ENCODE measurements around the gene ANO2.

The ANO2 gene

DNA sequence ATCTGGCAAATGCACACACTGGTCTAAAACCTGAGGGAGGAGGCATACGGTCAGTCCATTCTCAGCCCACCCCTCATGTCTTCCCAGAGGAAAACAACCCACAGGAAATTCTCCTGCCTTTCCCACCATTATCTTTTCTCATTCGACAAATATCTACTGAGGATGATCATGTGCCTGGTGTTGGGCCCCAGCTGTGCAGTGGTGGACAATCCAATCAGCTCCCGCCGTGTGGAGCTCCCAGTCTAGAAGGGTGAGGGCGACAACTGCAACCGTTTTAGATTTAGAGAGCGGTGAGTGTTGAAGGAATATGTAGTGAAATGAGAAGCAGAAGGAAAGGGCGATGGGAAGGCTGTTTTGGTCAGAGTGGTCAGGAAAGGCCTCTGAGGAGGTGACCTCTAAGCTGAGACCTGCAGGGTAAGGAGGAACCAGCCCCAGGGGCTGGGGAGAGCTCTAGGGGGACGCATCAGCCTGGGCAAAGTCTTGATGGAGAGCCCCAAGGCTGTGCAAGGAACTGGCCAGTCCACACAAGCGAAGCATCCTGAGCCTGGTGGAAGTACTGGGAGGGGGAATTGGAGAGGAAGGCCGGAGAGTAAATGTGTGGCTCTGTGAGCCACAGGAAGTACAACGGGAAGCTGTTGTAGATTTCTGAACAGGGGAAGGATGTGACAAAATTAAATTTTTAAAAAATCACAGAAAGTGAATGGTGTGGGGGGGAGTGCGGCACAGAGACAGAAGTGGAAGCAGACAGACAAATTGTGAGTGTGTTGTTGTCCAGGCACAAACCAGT lies 320.4 kb downstream of the ANO2 start:
- Histone ChIP-seq H3K36me3 (replicated peaks in 1 of 2; ENCODE audit: control insufficient read depth in 2 of 2, insufficient read depth in 2 of 2, low read length in 2 of 2) (no peaks in the 10 kb centered on the region), H3K14ac (ENCODE audit: low read length) (no peak overlapping the region), H2BK120ac (ENCODE audit: low read depth, low read length) (no peak overlapping the region), H4K91ac (ENCODE audit: low read depth, low read length, poor library complexity) (no peak overlapping the region), H3K4me3 (ENCODE audit: low read length in 2 of 2) (no peak overlapping the region), H3K4me2 (ENCODE audit: insufficient read depth, low read length, poor library complexity, severe bottlenecking) (no peak overlapping the region), H3K4me1 (ENCODE audit: control insufficient read depth in 2 of 2, insufficient read depth in 1 of 2, low read depth in 1 of 2, low read length in 2 of 2) (peaks cover 0 to 7% of the 10 kb centered on the region in 2 donors), H2BK12ac (ENCODE audit: low read length) (no peak overlapping the region), H3K9me3 (replicated peaks in 1 of 2; ENCODE audit: control insufficient read depth in 2 of 2, insufficient read depth in 1 of 2, low read depth in 1 of 2, low read length in 2 of 2) (no peaks in the 10 kb centered on the region), H3K4ac (ENCODE audit: low read length) (no peak overlapping the region), H3K79me1 (ENCODE audit: low read depth, low read length) (no peaks in the 10 kb centered on the region), H3K27me3 (ENCODE audit: control insufficient read depth in 3 of 3, insufficient read depth in 3 of 3, low read depth in 1 of 3, low read length in 3 of 3) (no peaks in the 10 kb centered on the region), H3K18ac (ENCODE audit: low read length) (no peak overlapping the region), H2BK15ac (ENCODE audit: low read length) (no peak overlapping the region), H2AFZ (ENCODE audit: low read length) (no peak overlapping the region), H4K8ac (ENCODE audit: low read depth, low read length) (no peak overlapping the region), H3K9ac (ENCODE audit: low read depth, low read length, poor library complexity) (no peak overlapping the region), H3K27ac (replicated peaks; ENCODE audit: low read length) (no peak overlapping the region), H3K23ac (ENCODE audit: low read depth, low read length, poor library complexity) (no peak overlapping the region), H2AK5ac (ENCODE audit: low read depth, low read length) (no peak overlapping the region), H2BK5ac (ENCODE audit: low read length) (no peak overlapping the region)
- 100% methylated on average over 3 of the region's 13 CpGs; no CpG with 5 or more reads in 1 of the 2 donors for WGBS, 2 donors (ENCODE audit: extremely low coverage in 2 of 2, insufficient read length in 2 of 2, insufficient replicate concordance in 1 of 2)
- DNase-seq (ENCODE audit: low spot score), result no peak

DNA sequence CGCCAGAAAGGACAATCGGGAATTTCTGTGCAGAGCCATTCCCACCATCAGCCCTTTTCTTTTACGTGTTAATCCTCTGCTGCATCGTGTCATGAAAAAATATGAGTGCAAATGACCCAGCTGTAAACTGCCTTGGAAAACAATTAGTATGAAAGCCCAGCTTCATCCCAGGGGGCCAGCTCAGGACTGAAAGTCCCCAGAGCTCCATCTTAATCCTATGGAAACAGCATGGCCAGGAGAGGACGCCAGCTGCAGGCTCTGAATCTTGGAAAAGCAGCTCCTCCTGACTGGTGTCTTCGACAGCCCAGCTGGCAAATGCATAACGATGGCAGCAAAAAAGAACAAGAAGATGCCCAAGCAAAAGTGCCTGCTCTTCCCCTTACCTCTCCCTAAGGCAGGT lies 321.6 kb downstream of the ANO2 start:
- peak overlapping the region; percentile 60 for H3K18ac ChIP-seq (ENCODE audit: low read length)
- H3K23ac ChIP-seq (ENCODE audit: low read depth, low read length, poor library complexity), result no peak overlapping the region
- no peak overlapping the region for H3K4ac ChIP-seq (ENCODE audit: low read length)
- no peak overlapping the region for H2BK120ac ChIP-seq (ENCODE audit: low read depth, low read length)
- no peak overlapping the region for H4K91ac ChIP-seq (ENCODE audit: low read depth, low read length, poor library complexity)
- DNase-seq (ENCODE audit: low spot score), result no peak
- H2BK15ac ChIP-seq (ENCODE audit: low read length), result no peak overlapping the region
- H3K4me2 ChIP-seq (ENCODE audit: insufficient read depth, low read length, poor library complexity, severe bottlenecking), result no peak overlapping the region
- H3K27ac ChIP-seq (replicated peaks; ENCODE audit: low read length), result no peak overlapping the region
- no peak overlapping the region for H2BK12ac ChIP-seq (ENCODE audit: low read length)
- H3K36me3 ChIP-seq (replicated peaks in 1 of 2; ENCODE audit: control insufficient read depth in 2 of 2, insufficient read depth in 2 of 2, low read length in 2 of 2), result no peaks in the 10 kb centered on the region
- H3K27me3 ChIP-seq (ENCODE audit: control insufficient read depth in 3 of 3, insufficient read depth in 3 of 3, low read depth in 1 of 3, low read length in 3 of 3), result no peaks in the 10 kb centered on the region
- H3K14ac ChIP-seq (ENCODE audit: low read length), result no peak overlapping the region
- H3K4me1 ChIP-seq (ENCODE audit: control insufficient read depth in 2 of 2, insufficient read depth in 1 of 2, low read depth in 1 of 2, low read length in 2 of 2), result peaks cover 0 to 7% of the 10 kb centered on the region in 2 donors
- no peaks in the 10 kb centered on the region for H3K9me3 ChIP-seq (replicated peaks in 1 of 2; ENCODE audit: control insufficient read depth in 2 of 2, insufficient read depth in 1 of 2, low read depth in 1 of 2, low read length in 2 of 2)
- H3K9ac ChIP-seq (ENCODE audit: low read depth, low read length, poor library complexity), result no peak overlapping the region
- WGBS, 2 donors (ENCODE audit: extremely low coverage in 2 of 2, insufficient read length in 2 of 2, insufficient replicate concordance in 1 of 2), result no CpG with 5 or more reads among the region's 7 CpGs
- no peak overlapping the region for H2BK5ac ChIP-seq (ENCODE audit: low read length)
- H2AFZ ChIP-seq (ENCODE audit: low read length), result no peak overlapping the region
- H3K4me3 ChIP-seq (ENCODE audit: low read length in 2 of 2), result no peak overlapping the region
- H3K79me1 ChIP-seq (ENCODE audit: low read depth, low read length), result no peaks in the 10 kb centered on the region
- H4K8ac ChIP-seq (ENCODE audit: low read depth, low read length), result no peak overlapping the region
- peak overlapping the region; percentile 17 for H2AK5ac ChIP-seq (ENCODE audit: low read depth, low read length)

DNA sequence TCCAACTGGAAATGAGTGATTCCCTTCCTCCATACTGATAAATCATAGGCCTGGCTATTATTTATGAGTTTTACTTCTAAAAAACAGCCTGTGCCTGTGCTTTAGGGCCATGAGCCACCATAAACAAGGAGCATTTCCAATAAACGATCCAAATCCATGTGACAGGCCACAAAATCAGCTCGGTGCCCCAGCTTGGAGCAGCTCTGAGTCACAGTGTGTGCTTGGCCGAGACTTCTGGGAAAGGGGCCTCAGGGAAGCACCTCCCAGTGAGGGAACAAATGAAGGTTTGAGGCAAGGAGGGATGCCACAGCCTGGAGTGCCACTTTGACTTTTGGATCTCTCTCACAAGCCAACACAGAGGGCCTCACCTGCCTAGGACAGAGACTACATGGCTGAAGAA lies 322.8 kb downstream of the ANO2 start:
- H3K79me1 ChIP-seq (ENCODE audit: low read depth, low read length), result no peaks in the 10 kb centered on the region
- no CpG with 5 or more reads among the region's 3 CpGs for WGBS, 2 donors (ENCODE audit: extremely low coverage in 2 of 2, insufficient read length in 2 of 2, insufficient replicate concordance in 1 of 2)

DNA sequence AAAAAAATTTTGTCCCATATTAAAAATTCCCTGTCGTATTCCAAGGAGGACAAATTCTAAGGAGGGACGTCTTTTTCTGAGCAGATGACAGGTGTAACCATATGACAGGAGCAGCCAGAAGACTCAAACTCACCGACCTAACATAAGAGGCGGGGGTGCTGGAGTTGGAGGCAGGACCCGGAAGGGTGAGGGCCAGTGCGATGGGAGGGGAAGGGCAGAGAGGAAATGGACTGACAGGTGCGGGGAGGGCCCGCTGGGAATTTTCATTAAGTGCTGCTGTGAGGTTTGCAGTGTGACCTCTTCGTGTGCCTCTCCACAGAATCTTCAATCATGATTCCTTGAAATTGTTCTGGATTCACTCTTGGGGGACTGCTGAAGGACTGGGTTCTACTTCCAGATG lies 323.7 kb downstream of the ANO2 start:
- H2BK15ac ChIP-seq (ENCODE audit: low read length), result no peak overlapping the region
- H2AFZ ChIP-seq (ENCODE audit: low read length), result no peak overlapping the region
- H4K91ac ChIP-seq (ENCODE audit: low read depth, low read length, poor library complexity), result no peak overlapping the region
- H3K9ac ChIP-seq (ENCODE audit: low read depth, low read length, poor library complexity), result no peak overlapping the region
- WGBS, 2 donors (ENCODE audit: extremely low coverage in 2 of 2, insufficient read length in 2 of 2, insufficient replicate concordance in 1 of 2), result no CpG with 5 or more reads among the region's 9 CpGs
- H2BK12ac ChIP-seq (ENCODE audit: low read length), result no peak overlapping the region
- no peaks in the 10 kb centered on the region for H3K36me3 ChIP-seq (replicated peaks in 1 of 2; ENCODE audit: control insufficient read depth in 2 of 2, insufficient read depth in 2 of 2, low read length in 2 of 2)
- no peaks in the 10 kb centered on the region for H3K79me1 ChIP-seq (ENCODE audit: low read depth, low read length)
- H3K4me1 ChIP-seq (ENCODE audit: control insufficient read depth in 2 of 2, insufficient read depth in 1 of 2, low read depth in 1 of 2, low read length in 2 of 2), result peaks cover 0 to 7% of the 10 kb centered on the region in 2 donors
- no peak overlapping the region for H3K4me3 ChIP-seq (ENCODE audit: low read length in 2 of 2)
- H3K23ac ChIP-seq (ENCODE audit: low read depth, low read length, poor library complexity), result no peak overlapping the region
- H3K4me2 ChIP-seq (ENCODE audit: insufficient read depth, low read length, poor library complexity, severe bottlenecking), result no peak overlapping the region
- no peak overlapping the region for H4K8ac ChIP-seq (ENCODE audit: low read depth, low read length)
- H2BK5ac ChIP-seq (ENCODE audit: low read length), result no peak overlapping the region
- no peaks in the 10 kb centered on the region for H3K27me3 ChIP-seq (ENCODE audit: control insufficient read depth in 3 of 3, insufficient read depth in 3 of 3, low read depth in 1 of 3, low read length in 3 of 3)
- no peak overlapping the region for H3K27ac ChIP-seq (replicated peaks; ENCODE audit: low read length)
- DNase-seq (ENCODE audit: low spot score), result no peak
- H3K9me3 ChIP-seq (replicated peaks in 1 of 2; ENCODE audit: control insufficient read depth in 2 of 2, insufficient read depth in 1 of 2, low read depth in 1 of 2, low read length in 2 of 2), result no peaks in the 10 kb centered on the region
- H2BK120ac ChIP-seq (ENCODE audit: low read depth, low read length), result no peak overlapping the region
- no peak overlapping the region for H3K4ac ChIP-seq (ENCODE audit: low read length)
- no peak overlapping the region for H3K18ac ChIP-seq (ENCODE audit: low read length)
- no peak overlapping the region for H3K14ac ChIP-seq (ENCODE audit: low read length)
- no peak overlapping the region for H2AK5ac ChIP-seq (ENCODE audit: low read depth, low read length)

More for the DNA sequence above, 322.8 kb downstream of the ANO2 start:
- H2AFZ ChIP-seq (ENCODE audit: low read length), result no peak overlapping the region
- H3K27me3 ChIP-seq (ENCODE audit: control insufficient read depth in 3 of 3, insufficient read depth in 3 of 3, low read depth in 1 of 3, low read length in 3 of 3), result no peaks in the 10 kb centered on the region
- DNase-seq (ENCODE audit: low spot score), result no peak
- H3K9ac ChIP-seq (ENCODE audit: low read depth, low read length, poor library complexity), result no peak overlapping the region
- H3K14ac ChIP-seq (ENCODE audit: low read length), result no peak overlapping the region
- H2BK120ac ChIP-seq (ENCODE audit: low read depth, low read length), result no peak overlapping the region
- H2BK12ac ChIP-seq (ENCODE audit: low read length), result no peak overlapping the region
- H3K4ac ChIP-seq (ENCODE audit: low read length), result no peak overlapping the region
- peaks cover 0 to 7% of the 10 kb centered on the region in 2 donors for H3K4me1 ChIP-seq (ENCODE audit: control insufficient read depth in 2 of 2, insufficient read depth in 1 of 2, low read depth in 1 of 2, low read length in 2 of 2)
- H3K23ac ChIP-seq (ENCODE audit: low read depth, low read length, poor library complexity), result no peak overlapping the region
- no peaks in the 10 kb centered on the region for H3K36me3 ChIP-seq (replicated peaks in 1 of 2; ENCODE audit: control insufficient read depth in 2 of 2, insufficient read depth in 2 of 2, low read length in 2 of 2)
- no peak overlapping the region for H3K4me2 ChIP-seq (ENCODE audit: insufficient read depth, low read length, poor library complexity, severe bottlenecking)
- no peak overlapping the region for H3K4me3 ChIP-seq (ENCODE audit: low read length in 2 of 2)
- H4K8ac ChIP-seq (ENCODE audit: low read depth, low read length), result no peak overlapping the region
- no peak overlapping the region for H2AK5ac ChIP-seq (ENCODE audit: low read depth, low read length)
- no peaks in the 10 kb centered on the region for H3K9me3 ChIP-seq (replicated peaks in 1 of 2; ENCODE audit: control insufficient read depth in 2 of 2, insufficient read depth in 1 of 2, low read depth in 1 of 2, low read length in 2 of 2)
- no peak overlapping the region for H4K91ac ChIP-seq (ENCODE audit: low read depth, low read length, poor library complexity)
- no peak overlapping the region for H2BK15ac ChIP-seq (ENCODE audit: low read length)
- H3K27ac ChIP-seq (replicated peaks; ENCODE audit: low read length), result no peak overlapping the region
- no peak overlapping the region for H2BK5ac ChIP-seq (ENCODE audit: low read length)
- H3K18ac ChIP-seq (ENCODE audit: low read length), result peak overlapping the region; percentile 32
